NCI-H1694 (cell line): ENCODE measurements around the gene PPRC1.

ENCODE experiments used
- DNase-seq: peaks from one replicate; lab custom pipeline; 2025; lab: John Stamatoyannopoulos, UW

The PPRC1 gene

GRCh38 chr10:102117391-102118159 lies 15.3 kb upstream of the PPRC1 start:
- DNase-seq, result peak; percentile 71

GRCh38 chr10:102118867-102119266 lies 14.0 kb upstream of the PPRC1 start:
- DNase-seq, result no peak

- no peak for DNase-seq
These were observed 13.3 kb upstream of the PPRC1 start for GRCh38 chr10:102119417-102120141.

- DNase-seq, result peak; percentile 38
These were observed 12.5 kb upstream of the PPRC1 start, which contains the start of gene LDB1 for GRCh38 chr10:102120142-102120990. LDB1 (minus strand) TSS chr10:102120368; CDS start chr10:102120110, 258 bp downstream.

- no peak for DNase-seq
These were observed 11.7 kb upstream of the PPRC1 start for GRCh38 chr10:102120991-102121738.

GRCh38 chr10:102121739-102122372 lies 11.0 kb upstream of the PPRC1 start:
- no peak for DNase-seq

- DNase-seq, result no peak
These were observed 10.4 kb upstream of the PPRC1 start for GRCh38 chr10:102122450-102122849.

GRCh38 chr10:102123223-102123622 lies 9.6 kb upstream of the PPRC1 start:
- DNase-seq, result no peak

GRCh38 chr10:102131286-102132170 lies 1.3 kb upstream of the PPRC1 start:
- no peak for DNase-seq

- no peak for DNase-seq
These were observed 662 bp upstream of the PPRC1 start for GRCh38 chr10:102132193-102132562.

- peak; percentile 23 for DNase-seq
These were observed 744 bp downstream of the PPRC1 start for GRCh38 chr10:102133373-102134195.

- DNase-seq, result no peak
These were observed 1.6 kb downstream of the PPRC1 start for GRCh38 chr10:102134416-102134815.

- no peak for DNase-seq
These were observed 3.2 kb downstream of the PPRC1 start for GRCh38 chr10:102135956-102136526.

- no peak for DNase-seq
These were observed 6.7 kb downstream of the PPRC1 start for GRCh38 chr10:102139281-102140110.

- DNase-seq, result no peak
These were observed 7.4 kb downstream of the PPRC1 start for GRCh38 chr10:102140218-102140617.

- no peak for DNase-seq
These were observed 8.2 kb downstream of the PPRC1 start for GRCh38 chr10:102140913-102141540.

GRCh38 chr10:102141583-102142107 lies 8.8 kb downstream of the PPRC1 start:
- no peak for DNase-seq
